Measurements from ENCODE around the gene SEZ6.
"Not testable (repeated sequence)": the region's sequence is repeated elsewhere in the genome, so short reads cannot be mapped to it uniquely, and the experiment has no call there.

The SEZ6 gene

GRCh38 chr17:28951991-28952975, 53.5 kb downstream of the SEZ6 start:
- DNase-seq = peak; percentile 98

DNA sequence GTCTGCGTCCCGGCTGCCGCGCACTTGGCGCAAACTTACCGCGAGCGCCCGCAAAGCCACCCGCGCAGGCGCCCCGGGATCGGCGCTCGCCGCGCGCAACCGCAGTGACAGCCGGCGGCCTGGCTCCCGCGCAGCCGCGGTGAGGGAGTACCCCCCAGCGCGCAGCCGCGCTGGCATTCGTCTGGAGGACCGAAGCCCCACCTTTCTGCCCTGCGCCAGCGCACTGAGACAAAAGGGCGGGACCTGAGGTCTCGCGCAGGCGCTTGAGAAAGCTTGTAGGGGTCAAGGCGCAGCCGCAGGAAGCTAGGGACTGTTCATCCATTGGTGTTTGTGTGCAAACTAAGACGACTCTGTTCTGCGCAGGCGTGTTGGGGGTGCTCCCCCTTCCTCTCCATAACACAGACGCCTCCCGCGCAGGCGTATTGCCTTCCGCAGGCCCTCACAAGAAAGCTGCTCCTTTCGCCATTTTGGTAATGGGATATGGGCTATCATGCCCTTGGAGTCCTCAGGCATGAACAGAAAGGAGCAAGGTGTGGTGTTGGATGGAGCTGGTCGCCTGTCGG, 54.3 kb downstream of the SEZ6 start, which contains the start of gene PHF12:
PHF12 (minus strand) TSS at position 91 of the 563 bp plus-strand sequence. CDS start 558 bp downstream, outside the sequence.
- DNase-seq = peak; percentile 100

DNA sequence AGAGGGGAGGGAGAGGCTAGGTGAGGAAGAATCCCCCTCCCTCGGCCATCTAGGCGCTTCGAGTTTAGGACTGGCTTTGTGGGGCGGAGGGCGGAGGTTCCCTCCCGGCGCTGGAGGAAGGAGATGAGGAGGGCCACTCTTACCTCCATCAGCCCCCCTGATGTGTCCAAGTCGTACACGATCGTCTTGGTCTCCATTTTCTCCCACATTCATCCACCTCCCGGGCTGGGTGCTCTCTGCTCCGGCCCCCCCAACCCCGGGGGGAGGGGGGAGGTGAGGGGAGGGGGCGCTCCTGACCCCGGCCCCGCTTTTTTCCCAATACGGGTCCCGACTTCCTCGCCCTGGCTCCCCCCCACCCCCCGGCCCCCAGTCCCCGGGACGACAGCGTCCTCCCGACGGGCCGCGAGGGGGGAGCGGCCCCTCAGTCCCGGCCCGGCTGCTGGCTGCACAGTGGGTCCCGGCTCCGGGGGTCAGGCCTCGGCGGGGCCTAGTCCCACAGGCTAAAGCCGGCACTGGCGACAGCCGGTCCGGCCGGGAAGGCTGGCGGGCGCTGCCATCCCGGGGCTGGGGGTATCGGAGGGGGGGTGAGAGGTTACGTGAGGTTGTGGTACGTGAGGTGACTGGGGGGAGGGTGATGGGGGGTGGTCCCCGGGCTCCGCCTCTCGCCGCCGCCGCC, 54.9 kb downstream of the SEZ6 start:
- no peak for DNase-seq

- DNase-seq = peak; percentile 68
Measured at GRCh38 chr17:28950017-28950751, 55.6 kb downstream of the SEZ6 start.

GRCh38 chr17:28949185-28950016, 56.4 kb downstream of the SEZ6 start:
- peak; percentile 78 for DNase-seq

DNA sequence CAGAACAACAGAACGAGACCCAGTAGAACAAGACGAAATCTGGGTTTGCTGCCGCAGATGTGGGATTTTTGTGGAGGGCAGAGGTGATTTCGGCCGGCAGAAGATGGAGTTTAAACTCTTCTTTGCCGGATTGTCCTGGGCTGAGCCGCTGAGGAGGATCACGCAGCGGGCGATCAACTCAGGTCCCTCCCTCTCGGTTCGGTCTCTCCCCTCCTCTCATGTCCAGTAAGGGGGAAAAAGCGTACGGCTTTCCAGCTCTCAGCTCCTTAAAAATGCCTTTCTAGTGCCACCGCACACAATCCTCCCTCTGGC, 57.0 kb downstream of the SEZ6 start:
- DNase-seq = no peak

DNA sequence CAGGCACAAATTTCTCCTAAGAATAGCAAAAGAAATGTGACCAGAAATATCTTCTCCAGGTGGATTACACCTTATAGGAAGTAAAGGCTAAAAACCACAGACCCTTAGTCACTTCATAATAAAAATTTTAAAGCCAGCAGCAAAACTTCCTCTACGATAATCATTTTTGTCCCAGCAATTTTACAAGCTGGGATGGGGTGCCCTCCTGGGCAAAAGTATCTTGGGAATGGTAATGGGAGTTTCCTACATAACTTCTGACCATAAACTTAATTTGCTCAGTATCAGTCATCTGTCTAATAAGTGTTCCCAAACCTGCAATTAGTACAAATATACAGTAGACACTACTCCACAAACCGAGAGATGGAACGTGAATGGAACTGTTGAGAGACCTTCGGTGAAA, 57.5 kb downstream of the SEZ6 start:
- no peak for DNase-seq

- DNase-seq = no peak
Measured at GRCh38 chr17:28947639-28948038, 58.2 kb downstream of the SEZ6 start.

GRCh38 chr17:28946239-28946638, 59.6 kb downstream of the SEZ6 start:
- DNase-seq = no peak

GRCh38 chr17:28944862-28945741, 60.7 kb downstream of the SEZ6 start:
- DNase-seq = no peak

DNA sequence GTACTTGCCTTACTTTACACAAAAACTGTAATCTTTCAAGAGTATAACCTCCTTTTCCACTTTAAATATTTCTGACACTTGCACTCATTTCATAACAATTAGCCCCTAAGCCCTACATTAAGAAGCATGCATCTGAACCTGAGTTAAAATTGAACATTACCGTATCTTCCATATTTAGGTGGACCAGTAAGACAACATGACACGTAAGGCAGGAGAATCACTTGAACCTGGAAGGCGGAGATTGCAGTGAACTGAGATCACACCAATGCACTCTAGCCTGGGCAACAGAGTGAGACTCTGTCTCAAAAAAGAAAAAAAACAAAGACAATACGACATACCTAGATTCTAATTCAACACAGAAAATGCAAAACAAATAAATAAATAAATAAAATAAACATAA, 61.5 kb downstream of the SEZ6 start:
- no peak for DNase-seq

GRCh38 chr17:28942925-28943324, 62.9 kb downstream of the SEZ6 start:
- no peak for DNase-seq

- DNase-seq = no peak
Measured at GRCh38 chr17:28941251-28941650, 64.6 kb downstream of the SEZ6 start.

DNA sequence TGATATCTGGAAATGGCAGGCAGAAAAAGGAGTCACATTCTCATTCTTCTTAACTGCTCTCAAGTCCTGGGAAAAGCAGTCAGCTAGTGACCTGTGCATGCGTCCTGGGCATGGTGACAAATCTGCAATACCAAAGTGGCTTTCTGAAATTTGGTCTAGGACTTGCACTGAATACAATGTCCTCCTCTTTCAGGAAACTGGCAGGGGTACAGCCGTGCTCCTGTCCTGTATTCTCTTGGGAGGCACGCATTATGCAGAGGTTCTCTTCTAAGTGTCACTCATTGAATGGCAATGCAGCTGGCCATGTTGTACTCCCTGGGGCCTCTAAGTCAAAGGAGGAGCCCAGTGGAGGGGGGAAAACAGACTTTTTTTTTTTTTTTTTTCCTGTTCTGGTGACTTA, 65.2 kb downstream of the SEZ6 start:
- no peak for DNase-seq

DNA sequence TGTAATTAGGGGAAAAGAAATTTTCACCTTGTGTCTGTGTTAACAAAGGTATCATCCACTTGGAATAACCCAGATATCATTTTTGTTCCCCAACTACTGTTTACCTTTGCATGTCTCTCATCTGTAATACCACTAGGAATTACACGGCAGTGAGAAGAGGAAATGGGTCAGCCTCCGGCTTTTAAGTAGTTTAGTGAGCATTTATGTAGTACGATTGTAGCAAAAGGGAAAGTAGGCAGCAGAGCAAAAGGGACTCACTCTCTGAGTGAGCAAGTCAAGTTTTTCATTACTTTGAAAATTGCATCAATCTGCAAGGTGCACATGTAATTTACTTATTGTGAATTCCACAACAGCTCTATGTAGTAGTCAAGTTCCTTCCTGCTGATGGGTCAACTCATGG, 65.7 kb downstream of the SEZ6 start:
- no peak for DNase-seq

DNA sequence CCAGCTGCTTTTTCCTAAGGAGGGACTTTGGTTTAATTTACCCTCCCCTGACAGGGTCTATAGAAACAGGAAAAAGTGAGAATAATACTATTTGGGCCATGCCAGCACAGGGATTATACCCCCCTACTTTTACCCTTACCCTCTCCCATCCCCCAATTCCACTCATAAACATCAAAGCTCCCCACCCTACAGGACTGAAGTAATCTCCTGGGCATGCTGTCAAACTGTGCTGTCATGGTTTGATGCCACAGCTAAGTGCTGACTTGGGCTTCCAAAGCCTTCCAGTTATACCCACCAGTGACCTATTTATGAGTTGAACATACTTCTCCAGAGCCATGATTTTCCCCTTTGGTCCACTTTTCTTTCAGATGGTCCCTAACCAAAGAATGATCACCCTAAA, 67.3 kb downstream of the SEZ6 start:
- no peak for DNase-seq

DNA sequence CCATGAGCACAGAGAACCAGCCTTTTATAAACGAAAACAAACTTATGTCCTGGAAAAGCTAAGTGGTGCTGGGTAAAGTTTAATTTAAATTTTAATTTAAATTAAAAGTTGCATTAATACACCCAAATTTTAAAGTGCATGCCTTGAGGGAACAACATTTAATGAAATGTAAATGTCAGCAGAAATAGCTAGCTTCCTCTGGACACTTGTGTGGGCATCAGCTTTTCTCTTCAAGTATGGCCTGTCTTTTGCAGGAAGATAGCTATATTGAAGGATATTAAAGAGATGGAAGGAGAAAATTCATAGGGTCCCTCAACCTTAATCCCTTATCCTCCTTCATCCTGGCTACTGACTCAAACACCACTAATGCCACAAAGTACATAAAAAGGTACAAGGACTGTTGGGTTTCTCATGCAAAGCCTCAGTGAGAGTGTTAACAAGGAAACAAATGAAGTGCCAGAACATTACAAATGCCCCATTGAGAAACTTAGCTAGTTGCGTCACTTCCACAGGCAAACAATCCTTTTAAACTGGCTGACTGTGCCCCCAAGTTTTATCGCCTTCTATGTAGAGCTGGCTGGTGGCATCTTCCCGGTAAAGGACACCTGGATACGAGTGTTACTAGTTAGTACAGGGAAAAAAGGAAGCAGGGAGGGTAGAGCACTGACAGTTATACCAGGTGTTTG, 68.6 kb downstream of the SEZ6 start:
- no peak for DNase-seq

DNA sequence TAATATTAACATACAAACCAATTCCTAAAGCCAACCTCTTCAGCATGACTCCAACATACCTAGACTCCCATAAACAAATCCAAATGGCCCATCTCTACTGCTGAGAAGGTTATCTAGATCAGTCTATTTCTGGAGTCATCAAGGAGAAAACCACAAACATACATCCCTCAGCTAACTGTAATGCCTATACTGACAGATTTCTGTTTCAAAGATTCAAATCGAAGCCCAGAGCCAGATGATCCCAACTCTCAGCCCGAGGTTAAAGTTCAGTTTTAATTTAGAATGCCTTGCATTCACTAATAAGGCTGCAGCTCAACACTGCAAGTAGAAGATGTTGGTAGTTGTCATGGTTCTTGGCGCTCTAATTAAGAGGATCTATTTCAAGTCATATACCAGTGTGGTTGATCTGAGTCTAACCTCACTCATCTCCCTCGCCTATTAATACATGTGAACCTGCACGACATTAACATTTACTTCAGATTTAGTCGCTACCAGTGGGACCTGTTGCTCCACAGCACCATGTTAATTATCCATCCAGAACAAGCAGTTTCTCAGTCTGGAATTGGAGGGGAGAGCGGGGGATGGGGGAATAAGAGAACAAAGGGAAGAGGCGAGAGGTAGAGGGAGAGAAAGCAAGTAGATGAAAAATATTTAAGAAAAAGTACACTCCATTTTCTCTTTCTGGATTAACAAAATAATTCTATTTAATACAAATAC, 69.9 kb downstream of the SEZ6 start:
- DNase-seq = no peak

DNA sequence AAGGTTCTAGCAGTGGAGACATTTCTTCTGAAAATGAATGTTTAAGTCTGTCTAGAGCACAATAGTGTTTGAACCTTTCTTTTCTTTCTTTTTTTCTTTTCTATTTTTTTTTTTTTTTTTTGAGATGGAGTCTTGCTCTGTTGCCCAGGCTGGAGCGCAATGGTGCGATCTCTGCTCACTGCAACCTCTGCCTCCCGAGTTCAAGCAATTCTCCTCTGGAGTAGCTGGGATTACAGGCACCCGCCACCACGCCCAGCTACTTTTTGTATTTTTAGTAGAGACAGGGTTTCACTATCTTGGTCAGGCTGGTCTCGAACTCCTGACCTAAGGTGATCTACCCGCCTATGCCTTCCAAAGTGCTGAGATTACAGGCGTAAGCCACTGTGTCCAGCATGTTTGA, 71.3 kb downstream of the SEZ6 start:
- not testable (repeated sequence) for DNase-seq

DNA sequence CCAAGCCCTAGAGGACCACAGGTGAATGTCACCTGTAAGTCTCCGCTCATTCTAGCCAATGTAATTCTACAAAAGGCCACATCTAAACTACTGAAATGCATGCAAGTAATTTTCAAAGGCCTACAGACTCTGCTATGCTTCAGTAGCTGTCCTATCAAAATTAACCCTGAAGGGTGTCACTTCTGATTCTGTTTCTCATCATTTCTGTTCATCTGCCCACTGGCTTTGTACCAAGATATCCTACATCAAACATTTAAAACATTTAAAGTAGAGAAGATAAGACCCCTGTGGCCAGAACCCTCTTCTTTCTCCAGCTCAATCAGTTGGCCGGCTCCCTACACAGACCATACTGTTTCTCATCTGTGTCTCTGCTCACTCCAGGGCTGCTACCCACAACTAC, 76.0 kb downstream of the SEZ6 start:
- DNase-seq = no peak

All from left hindlimb (tissue), 1 donor.